IPS DF 19.7 (cell line): ENCODE measurements around the gene KRT80.

Experiments
- DNase-seq: peaks from one replicate; pipeline ENCODE4 v3.0.0-alpha.2; 2013; ENCODE audit warnings: low read depth, low spot score

Gene KRT80

DNA sequence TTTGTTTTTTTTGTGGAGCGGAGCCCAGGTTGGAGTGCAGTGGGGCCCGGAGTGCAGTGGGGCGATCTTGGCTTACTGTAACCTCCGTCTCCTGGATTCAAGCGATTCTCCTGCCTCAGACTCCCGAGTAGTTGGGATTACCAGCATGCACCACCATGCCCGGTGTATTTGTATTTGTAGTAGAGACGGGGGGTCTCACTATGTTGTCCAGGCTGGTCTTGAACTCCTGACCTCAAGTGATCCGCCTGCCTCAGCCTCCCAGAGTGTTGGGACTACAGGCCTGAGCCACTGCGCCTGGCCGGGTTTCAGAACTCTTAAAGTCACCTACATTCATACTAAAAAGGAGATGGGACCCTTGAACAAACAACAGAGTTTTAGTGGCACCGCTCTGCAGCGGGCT is 52.7 kb downstream of the KRT80 start:
- no peak for DNase-seq

DNA sequence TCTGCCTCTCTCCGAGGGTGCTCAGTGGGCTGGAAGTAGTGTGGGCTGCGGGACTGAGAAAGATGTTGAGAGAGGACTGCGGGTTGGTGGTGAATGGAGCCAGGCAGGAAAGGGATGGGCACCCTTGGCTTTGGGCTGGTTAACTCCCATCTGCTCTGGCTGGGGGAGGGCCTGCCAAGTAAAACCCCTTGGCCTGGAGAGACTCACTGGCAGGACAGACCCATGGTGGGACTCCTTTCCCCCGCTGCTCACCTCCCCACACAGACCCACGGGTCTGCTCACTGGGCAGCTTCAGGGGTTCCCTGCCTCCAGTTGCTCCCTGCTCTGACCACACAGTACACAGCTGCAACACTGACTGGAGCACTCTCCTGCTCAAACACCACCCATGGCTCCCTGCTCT is 54.1 kb downstream of the KRT80 start:
- DNase-seq, result no peak

DNA sequence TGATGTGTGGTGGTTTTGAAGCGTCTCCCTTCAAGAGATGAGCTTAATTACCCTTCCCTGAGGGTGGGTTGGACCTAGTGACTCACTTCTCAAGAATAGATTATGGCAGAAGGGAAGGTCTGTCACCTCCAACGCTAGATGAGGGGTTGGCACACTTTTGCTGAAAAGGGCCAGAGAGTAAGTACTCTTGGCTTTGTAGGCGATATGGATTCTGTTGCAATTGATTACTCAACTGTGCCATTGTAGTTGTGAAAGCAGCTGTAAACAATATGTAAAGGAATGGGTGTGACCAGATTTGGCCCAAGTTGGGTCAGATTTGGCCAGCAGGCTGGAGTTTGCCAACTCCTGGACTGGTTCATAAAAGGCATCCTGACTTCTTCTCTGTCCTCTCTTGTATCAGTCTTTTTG is 59.1 kb downstream of the KRT80 start:
- DNase-seq, result no peak

DNA sequence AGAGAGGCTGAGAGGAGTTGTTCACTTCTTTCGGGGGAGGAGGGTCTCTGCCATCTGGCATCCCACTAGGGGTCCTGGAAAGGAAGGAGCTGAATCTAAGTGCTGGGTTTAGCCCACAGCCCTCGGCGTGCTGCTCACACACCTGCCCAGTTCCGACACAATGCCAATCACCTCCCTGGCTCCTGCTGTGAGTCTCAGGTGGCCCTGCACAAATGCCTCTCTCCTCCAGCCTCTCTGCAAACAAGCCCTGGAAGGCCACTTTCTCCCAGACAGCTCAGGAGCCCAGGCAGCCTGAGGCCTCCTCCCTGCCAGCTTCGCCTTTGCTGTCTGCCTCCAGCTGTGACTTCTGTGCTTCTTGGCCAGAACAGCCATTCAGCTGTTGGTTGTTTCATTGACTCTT is 61.1 kb downstream of the KRT80 start:
- no peak for DNase-seq

DNA sequence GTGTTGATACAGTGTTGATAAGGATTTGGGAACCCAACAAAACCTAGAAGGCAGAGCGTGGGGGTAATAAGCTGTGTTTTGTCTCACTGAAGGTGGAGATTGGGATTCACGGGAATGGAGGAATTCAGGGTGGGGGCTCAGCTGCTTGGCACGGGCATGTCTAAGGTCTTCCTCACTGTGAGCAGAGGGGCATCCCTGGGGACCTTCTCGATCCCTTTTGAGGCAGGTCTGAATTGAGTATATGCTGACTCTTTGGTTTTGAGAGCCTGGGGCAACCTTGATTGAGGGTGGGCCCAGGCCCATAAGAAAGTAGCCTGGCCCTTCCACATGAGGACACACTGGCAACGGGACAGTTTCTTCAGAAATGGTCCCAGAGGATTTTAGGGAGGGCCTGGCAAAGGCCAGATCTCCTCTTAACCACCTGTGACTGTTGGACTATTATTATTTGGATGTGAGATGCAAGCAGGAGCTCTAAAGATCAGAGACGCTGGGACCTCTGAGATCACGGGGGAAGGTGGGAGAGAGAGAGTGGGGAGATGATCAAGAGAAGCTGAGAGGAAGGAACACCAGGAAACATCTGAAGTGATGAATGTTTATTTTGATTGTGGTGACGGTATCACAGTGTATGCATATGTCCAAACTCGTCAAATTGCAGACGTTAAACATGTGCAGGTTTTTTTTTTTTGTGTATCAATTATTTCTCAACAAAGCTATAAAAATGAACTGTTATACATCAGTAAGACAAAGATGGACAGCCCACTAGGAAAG is 63.9 kb downstream of the KRT80 start:
- DNase-seq, result no peak

DNA sequence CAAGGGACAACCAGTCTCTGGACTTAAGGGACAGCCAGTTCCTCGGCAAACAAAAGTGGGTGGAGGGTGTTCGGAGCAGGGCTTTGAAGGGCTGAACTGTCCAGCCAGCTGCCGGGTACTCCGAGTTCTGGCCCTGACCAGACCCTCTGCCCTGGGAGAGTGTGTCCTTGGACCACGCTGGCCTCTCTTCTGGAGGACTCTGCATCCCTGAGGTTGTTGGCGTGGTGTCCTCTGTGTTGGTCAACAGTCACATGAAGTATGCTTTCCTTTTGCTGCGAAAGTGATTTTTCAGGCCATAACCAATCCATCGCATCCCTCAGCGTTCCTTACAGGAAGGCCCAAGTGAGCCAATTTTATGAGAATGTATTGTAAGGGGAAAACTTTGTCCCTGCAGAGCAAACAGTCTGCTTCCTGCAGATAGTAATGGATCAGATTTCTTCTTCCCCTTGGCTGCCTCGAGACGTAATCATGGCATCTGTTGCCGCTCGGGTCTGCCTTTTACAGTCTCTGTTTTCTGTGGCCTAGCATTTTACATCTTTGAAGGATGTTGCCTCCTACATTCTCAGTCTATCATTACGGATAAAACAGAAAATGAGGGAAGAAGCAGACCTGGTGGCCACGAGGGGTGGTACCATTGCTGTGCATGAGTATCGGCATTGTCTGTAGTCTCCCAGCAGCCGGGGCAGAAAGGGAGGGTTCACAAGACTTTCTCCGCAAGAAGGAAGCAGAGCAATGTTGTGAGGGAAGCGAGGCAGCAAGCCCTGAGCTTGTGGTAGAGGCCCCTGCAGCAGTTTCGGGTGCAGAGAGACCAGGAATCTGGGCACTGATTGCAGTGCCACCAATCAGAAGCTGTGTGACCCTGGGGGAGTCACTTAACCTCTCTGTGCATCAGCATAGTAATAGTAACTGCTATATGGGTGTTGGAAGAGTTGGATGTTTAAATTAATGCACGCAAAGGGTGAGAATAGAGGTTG is 64.9 kb downstream of the KRT80 start:
- no peak for DNase-seq

DNA sequence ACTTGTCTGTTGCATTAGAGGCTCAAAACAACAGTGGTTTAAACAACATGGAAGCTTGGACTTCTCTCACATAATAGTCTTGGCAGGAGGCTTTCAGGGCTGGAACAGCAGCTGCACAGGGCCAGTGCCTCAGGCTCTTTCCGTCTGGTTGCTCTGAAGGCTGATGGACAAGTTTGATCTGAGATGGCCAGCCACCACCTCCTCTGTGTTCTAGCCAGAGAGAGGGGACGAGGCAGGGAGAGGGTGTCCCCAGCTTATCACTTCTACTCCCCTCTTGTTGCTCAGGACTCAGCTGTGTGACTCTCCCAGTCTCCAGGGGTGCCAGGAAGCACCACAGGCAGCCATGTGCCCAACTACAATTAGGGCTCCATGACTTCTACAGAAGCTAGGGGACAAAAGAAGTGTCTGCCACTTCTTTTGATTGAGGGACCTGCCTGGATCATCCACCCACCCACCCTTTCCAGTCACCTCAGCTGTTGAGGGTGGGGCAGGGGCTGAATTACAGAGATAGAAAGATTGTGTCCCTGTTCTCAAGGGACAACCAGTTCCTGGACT is 65.7 kb downstream of the KRT80 start:
- no peak for DNase-seq

DNA sequence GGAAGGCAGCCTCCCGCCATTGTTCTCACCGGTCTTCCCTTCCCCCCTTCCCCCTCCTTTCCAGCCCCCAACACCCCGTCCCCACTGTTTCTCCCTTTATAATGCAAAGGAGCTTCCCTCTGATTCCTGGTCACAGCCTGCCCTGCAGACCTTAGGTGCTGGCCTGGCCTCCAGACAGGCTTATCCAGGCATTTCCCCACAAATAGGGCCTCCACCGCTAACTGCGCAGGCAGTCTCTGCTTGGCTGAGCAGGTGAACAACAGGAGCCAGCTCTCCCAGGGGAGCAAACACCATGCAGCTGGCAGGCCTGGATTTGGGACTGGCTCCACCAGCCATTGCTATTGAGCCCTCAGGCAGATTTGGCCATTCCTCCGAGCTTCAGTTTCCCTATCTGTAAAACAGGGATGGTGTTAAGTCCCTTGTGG is 66.3 kb downstream of the KRT80 start:
- DNase-seq, result no peak

DNA sequence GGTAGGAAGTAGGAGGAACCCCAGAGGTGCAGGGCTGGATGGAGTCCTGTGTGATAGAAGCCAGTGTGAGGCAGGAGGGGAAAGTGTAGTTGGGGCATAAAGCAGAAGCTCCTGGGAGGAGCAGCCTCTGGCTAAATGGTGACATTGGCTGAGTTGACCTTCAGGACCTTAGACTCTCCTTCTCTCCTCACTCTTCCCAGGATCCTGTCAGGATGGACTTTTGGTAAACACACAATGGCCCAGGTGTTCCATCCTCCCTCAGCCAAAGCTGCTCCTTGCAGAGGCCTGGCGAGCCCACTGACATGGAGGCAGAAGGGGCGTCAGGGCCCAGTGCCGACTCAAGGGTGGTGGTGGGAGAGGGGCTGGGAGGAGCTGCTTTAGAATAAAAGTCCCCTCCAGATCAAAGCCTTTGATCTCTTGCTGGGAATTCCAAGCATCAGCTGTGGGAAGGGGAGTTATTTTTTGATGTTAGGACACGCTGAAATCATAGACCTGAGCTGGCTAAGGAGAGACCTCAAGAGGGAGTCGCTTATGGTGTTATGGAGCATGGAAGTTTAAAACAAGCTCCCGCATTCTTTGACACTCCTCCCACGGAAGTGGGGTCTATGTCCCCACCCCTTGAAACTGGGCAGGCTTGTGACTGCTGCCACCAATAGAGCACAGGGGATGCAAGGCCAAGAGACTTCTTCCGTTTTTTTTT is 68.2 kb downstream of the KRT80 start:
- DNase-seq, result no peak

DNA sequence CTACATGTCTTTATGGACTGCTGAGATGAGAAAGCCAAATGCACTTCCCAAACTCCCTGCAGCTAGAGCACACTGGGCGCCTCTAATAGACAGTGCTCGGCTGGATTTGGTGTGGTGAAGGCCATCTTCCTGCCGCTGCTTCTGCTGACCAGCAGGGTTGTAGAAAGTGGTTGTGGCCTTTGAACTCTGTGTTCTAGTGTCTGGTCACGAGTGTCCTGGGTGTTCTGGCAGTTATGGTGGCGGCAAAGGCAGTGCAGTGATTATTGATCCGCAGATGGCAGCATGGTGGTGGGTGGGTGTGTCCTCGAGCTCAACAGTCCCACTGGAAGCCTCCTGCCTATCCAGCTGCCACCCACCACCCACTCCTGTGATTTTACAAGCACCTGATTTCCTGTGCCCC is 68.9 kb downstream of the KRT80 start:
- no peak for DNase-seq

DNA sequence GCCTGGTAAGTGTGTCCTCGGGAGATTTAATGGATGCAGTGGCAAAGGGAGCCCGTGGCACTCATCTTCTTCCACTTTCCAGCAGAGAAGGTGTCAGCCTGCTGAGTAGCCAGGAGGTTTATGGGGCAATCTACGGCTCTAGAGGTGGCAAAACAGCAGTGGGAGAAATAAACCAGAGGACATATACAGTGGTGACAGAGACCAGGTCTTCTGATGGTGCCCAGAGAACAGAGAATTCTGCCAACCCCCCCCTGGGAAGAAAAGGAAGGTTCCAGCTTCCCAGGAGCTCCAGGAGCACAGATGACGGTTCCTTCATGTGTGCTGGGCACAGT is 69.3 kb downstream of the KRT80 start:
- no peak for DNase-seq

DNA sequence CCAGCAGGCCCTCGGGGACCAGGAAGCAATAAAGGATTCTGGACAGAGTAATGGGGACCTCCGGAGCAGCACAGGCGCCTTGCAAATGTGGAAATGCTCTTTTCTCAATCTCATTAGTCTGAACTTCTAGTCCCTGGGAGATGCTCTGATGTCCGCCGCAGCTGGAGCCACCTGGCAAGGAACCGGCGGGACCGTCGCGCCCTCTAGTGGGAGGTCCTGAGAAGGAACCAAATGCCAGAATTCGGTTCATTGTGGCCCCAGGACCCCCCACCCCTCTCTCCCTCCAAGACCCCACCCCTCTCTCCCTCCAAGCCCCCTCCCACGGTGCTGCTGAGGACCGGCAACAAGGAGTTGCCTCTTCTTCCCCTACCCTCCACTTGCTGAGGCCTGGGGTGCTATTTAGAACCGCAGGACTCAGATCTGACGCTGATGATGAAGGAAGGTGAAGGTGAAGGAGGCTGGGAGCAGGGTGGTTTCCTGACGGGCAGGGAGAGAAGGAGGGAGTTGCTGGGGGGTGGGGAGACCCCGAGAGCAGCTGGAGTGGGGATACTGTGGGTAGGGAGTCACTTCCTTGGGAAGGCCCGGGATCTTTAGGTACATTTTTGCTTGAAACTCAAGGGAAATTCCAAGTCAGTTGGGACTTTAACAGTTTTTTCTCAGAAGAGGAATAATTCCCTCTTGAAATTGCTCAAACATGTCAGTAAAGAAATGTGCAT is 69.8 kb downstream of the KRT80 start:
- no peak for DNase-seq

DNA sequence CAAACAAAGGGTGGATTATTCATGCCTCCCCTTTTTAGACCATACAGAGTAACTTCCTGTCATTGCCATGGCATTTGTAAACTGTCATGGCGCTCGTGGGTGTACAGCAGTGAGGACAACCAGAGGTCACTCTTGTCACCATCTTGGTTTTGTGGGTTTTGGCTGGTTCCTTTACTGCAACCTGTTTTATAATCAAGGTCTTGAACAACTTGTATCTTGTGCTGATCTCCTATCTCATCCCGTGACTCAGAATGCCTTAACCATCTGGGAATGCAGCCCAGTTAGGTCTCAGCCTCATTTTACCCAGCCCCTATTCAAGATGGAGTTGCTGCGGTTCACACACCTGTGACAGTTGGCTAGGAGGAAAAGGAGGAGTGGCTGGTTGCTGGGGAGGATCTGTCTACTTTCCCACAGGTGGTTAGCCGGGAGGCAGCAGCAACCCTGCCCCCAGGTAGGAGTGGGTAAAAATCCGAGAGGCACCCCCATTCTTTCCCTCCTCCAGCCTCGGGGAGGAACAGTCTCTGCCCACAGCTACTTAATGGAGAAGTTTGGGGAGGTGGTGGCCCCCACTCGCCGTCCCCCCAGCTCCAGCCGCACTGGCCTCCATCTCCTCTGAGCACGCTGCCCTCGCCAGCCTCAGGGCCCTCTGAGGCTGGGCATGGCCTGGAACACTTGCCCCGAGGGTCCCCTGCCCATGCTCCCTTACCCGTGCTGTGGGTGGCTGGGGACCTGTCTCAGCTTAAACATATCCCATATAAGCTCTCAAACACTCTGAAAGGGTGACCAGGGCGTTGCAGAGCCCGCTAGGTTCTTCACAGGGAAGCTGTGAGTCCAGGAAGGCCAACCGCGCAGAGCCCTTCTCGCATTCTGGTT is 70.6 kb downstream of the KRT80 start:
- no peak for DNase-seq

DNA sequence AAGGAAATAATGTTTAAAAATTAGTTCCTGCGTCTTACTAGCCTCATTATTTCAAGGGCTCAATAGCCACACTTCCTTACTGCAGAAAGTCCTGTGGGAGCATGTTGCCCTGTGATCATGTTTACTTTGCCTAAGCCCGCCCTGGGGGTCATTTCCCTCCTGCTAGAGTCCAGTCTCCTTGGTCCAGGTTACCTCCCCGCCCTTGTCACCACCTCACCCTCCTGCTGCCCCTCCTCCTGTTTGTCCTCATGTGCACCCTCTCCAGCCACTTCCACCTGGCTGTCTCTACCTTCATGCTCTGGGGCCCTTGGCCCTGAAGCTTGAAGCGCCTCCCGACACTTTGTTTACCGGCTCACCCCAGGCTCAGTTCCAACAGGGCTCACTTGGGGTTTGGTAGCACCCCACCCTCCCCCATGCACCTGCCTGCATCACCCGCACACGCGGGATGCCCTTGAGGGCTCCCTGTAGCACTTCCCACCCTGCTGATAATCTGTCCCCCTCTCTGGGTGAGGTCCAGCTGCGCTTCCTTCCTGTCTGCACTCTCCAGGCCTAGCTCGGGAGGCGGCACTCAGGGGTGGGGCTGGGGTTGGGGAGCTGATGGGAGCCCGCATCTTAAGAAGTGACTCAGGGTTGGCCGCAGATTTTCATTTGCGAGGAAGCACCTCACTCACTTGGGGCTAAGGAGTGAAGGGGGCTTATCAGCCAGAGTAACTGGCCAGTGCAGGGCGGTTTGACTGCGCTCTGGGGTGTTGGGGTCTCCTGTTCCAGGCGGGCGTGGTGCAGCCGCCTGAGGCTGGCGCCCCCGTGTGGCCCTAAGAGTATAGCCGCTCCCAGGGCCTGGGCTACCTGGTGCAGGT is 72.2 kb downstream of the KRT80 start:
- no peak for DNase-seq
